PC-3 (cell line): Measurements from ENCODE around the gene PARP16. TPM values are rescaled to one million over a fixed set of nuclear protein-coding genes. Genes with fewer than 3 reads are reported as not detected.

Experiments used
- ATAC-seq: fragments of 200-7000 bp; cut with Tn5 transposase; 2 replicates; pipeline ENCODE4 v1.9.1; 2020; ENCODE audit warnings: mild to moderate bottlenecking, moderate library complexity
- BruUV-seq: library from RNA; stranded (reverse); fragments of 400-500 nt; replicated peaks from 2 replicates; lab custom pipeline; 2021; lab: Mats Ljungman, UMichigan
- CTCF ChIA-PET: fragments of 300-600 bp; sonication (Branson Sonifier 250); formaldehyde crosslinking; loops from one replicate; lab custom pipeline; 2022; ENCODE audit warnings: antibody characterized with exemption; lab: Charles Lee
- POLR2A ChIA-PET: fragments of 300-600 bp; sonication (Branson Sonifier 250); formaldehyde crosslinking; loops from one replicate; lab custom pipeline; 2022; ENCODE audit warnings: antibody characterized with exemption; ENCODE audit not compliant: unreplicated experiment; lab: Charles Lee
- DNase-seq: peaks from one replicate; pipeline ENCODE4 v3.0.0-alpha.2; 2015
- H2AFZ ChIP-seq: fragments of 300-600 bp; sonication (generic); 2 replicates; pipeline ENCODE4 v1.6.0; 2016; ENCODE audit warnings: antibody characterized with exemption, low read length
- H3F3A ChIP-seq: fragments of 300-600 bp; sonication (generic); one replicate; pipeline ENCODE4 v1.6.0; 2017; ENCODE audit warnings: antibody characterized with exemption, low read length, control low read depth, mild to moderate bottlenecking; ENCODE audit not compliant: unreplicated experiment
- H3K27ac ChIP-seq: fragments of 300-600 bp; sonication (generic); 2 replicates; pipeline ENCODE4 v1.5.1; 2016; ENCODE audit warnings: mild to moderate bottlenecking, low read length
- H3K27me3 ChIP-seq: fragments of 300-600 bp; sonication (generic); 2 replicates; pipeline ENCODE4 v1.6.1; 2016; ENCODE audit warnings: low read length, mixed read lengths
- H3K36me3 ChIP-seq: fragments of 300-600 bp; sonication (generic); 2 replicates; pipeline ENCODE4 v1.6.1; 2016; ENCODE audit warnings: low read depth, mixed run types, low read length, mixed read lengths
- H3K4me1 ChIP-seq: fragments of 300-600 bp; sonication (generic); 2 replicates; pipeline ENCODE4 v1.5.1; 2016; ENCODE audit warnings: low read length; ENCODE audit not compliant: insufficient read depth
- H3K4me2 ChIP-seq: fragments of 300-600 bp; sonication (generic); 2 replicates; pipeline ENCODE4 v1.6.0; 2016; ENCODE audit warnings: low read length
- H3K4me3 ChIP-seq: fragments of 300-600 bp; sonication (generic); 2 replicates; pipeline ENCODE4 v1.5.1; 2016; ENCODE audit warnings: mild to moderate bottlenecking, low read length, mixed read lengths
- H3K79me2 ChIP-seq: fragments of 300-600 bp; sonication (generic); 2 replicates; pipeline ENCODE4 v1.6.1; 2017; ENCODE audit warnings: low read length, mixed read lengths
- H3K9ac ChIP-seq: fragments of 300-600 bp; sonication (generic); 2 replicates; pipeline ENCODE4 v1.6.0; 2016; ENCODE audit warnings: mild to moderate bottlenecking, low read length
- H3K9me2 ChIP-seq: fragments of 300-600 bp; sonication (generic); replicated peaks from 2 replicates; pipeline ENCODE4 v1.6.1; 2016; ENCODE audit warnings: mixed run types, low read length, mixed read lengths
- H3K9me3 ChIP-seq: fragments of 300-600 bp; sonication (generic); 2 replicates; pipeline ENCODE4 v1.6.1; 2016; ENCODE audit warnings: low read length, mixed read lengths
- H4K20me1 ChIP-seq: fragments of 300-600 bp; sonication (generic); 2 replicates; pipeline ENCODE4 v1.6.1; 2016; ENCODE audit warnings: low read length, mixed read lengths
- CTCF ChIP-seq: fragments of 300-600 bp; sonication (generic); conservative IDR thresholded peaks from 2 replicates; pipeline ENCODE4 v1.5.1; 2017; ENCODE audit warnings: antibody characterized with exemption, low read depth, mild to moderate bottlenecking, low read length
- EZH2 ChIP-seq: fragments of 300-600 bp; sonication (generic); IDR thresholded peaks from one replicate; pipeline ENCODE4 v1.6.1; 2017; ENCODE audit warnings: antibody characterized with exemption, mild to moderate bottlenecking, low read length; ENCODE audit not compliant: unreplicated experiment
- EZH2phosphoT487 ChIP-seq: fragments of 300-600 bp; sonication (generic); IDR thresholded peaks from 2 replicates; pipeline ENCODE4 v1.6.1; 2018; ENCODE audit warnings: mild to moderate bottlenecking, antibody characterized with exemption, low read length, borderline replicate concordance
- intact Hi-C: fragments of 100-400 bp; cut with micrococcal nuclease; formaldehyde crosslinking; loops from 2 replicates; pipeline ENCODE4 v1.9.0; 2023
- total RNA-seq: library from RNA; depleted of rRNA; stranded (reverse); fragments of >200 nt; gene quantifications from 2 replicates; pipeline ENCODE4 v1.2.3, GENCODE V29; 2014

Gene PARP16
- total RNA-seq, 1 experiment from 2014 or later: 6.4 TPM

- Histone ChIP-seq H3K9ac (no peak overlapping the region), H3K9me3 (no peaks in the 10 kb centered on the region), H3K4me2 (no peak overlapping the region), H3K27me3 (no peaks in the 10 kb centered on the region), H3K4me1 (no peaks in the 10 kb centered on the region), H3K36me3 (no peaks in the 10 kb centered on the region), H3K27ac (no peak overlapping the region), H4K20me1 (no peaks in the 10 kb centered on the region), H3K9me2 (no peaks in the 10 kb centered on the region), H3K79me2 (no peaks in the 10 kb centered on the region), H3F3A (no peaks in the 10 kb centered on the region), H2AFZ (no peak overlapping the region), H3K4me3 (no peak overlapping the region)
- ChIA-PET POLR2A (no interaction called here), CTCF (interaction anchor here (0.6 kb wide), 1 partner anchor 66 kb away, joined by 7 read pairs; no protein-coding TSS in a partner anchor)
- intact Hi-C loops: no loop called here
- ATAC-seq (no peak), DNase-seq (no peak)
- no peak for TF ChIP-seq CTCF
- TF ChIP-seq EZH2: no peak
- no peak for TF ChIP-seq EZH2phosphoT487
- no TSS peak for BruUV-seq
Observed at GRCh38 chr15:65326117-65326526, 39.4 kb upstream of the PARP16 start.

- ChIA-PET POLR2A (no interaction called here), CTCF (interaction anchor here (0.9 kb wide), 1 partner anchor 19 kb away, joined by 3 read pairs; no protein-coding TSS in a partner anchor)
- H3K27me3 ChIP-seq: no peaks in the 10 kb centered on the region
- no TSS peak for BruUV-seq
- ATAC-seq: no peak
- intact Hi-C loops: no loop called here
- no peaks in the 10 kb centered on the region for H3K9me2 ChIP-seq
- no peaks in the 10 kb centered on the region for H3K79me2 ChIP-seq
- H2AFZ ChIP-seq: no peak overlapping the region
- H3K4me3 ChIP-seq: no peak overlapping the region
- no peaks in the 10 kb centered on the region for H3K36me3 ChIP-seq
- H4K20me1 ChIP-seq: no peaks in the 10 kb centered on the region
- no peaks in the 10 kb centered on the region for H3F3A ChIP-seq
- no peak overlapping the region for H3K4me2 ChIP-seq
- no peak overlapping the region for H3K27ac ChIP-seq
- no peak overlapping the region for H3K9ac ChIP-seq
- H3K4me1 ChIP-seq: no peaks in the 10 kb centered on the region
- no peak for DNase-seq
- no peaks in the 10 kb centered on the region for H3K9me3 ChIP-seq
- TF ChIP-seq EZH2: no peak
- no peak for TF ChIP-seq CTCF
- TF ChIP-seq EZH2phosphoT487: no peak
Observed at GRCh38 chr15:65323071-65323511, 36.4 kb upstream of the PARP16 start.

GRCh38 chr15:65318870-65319356, 32.2 kb upstream of the PARP16 start:
- ChIA-PET POLR2A (interaction anchor here (0.6 kb wide), 1 partner anchor 230 kb away, joined by 5 read pairs; no protein-coding TSS in a partner anchor), CTCF (interaction anchor here (0.6 to 1.1 kb wide), 3 partner anchors 9 to 149 kb away, joined by 3 to 4 read pairs (median 3); no protein-coding TSS in a partner anchor)
- H3K36me3 ChIP-seq: no peaks in the 10 kb centered on the region
- no peaks in the 10 kb centered on the region for H3F3A ChIP-seq
- no peak overlapping the region for H3K27ac ChIP-seq
- no peaks in the 10 kb centered on the region for H3K79me2 ChIP-seq
- no peaks in the 10 kb centered on the region for H3K27me3 ChIP-seq
- intact Hi-C loops: loop anchor here (1.0 to 2.0 kb wide), 2 partner anchors 66 to 82 kb away; no protein-coding TSS in a partner anchor
- no peaks in the 10 kb centered on the region for H4K20me1 ChIP-seq
- no peak overlapping the region for H2AFZ ChIP-seq
- TF ChIP-seq CTCF: peak; percentile 84
- TF ChIP-seq EZH2: no peak
- no peak for TF ChIP-seq EZH2phosphoT487
- no peak overlapping the region for H3K4me2 ChIP-seq
- no peaks in the 10 kb centered on the region for H3K9me3 ChIP-seq
- ATAC-seq: peak; percentile 99
- no peak overlapping the region for H3K4me3 ChIP-seq
- H3K9me2 ChIP-seq: no peaks in the 10 kb centered on the region
- H3K9ac ChIP-seq: no peak overlapping the region
- H3K4me1 ChIP-seq: no peaks in the 10 kb centered on the region
- DNase-seq: peak; percentile 84
- no TSS peak for BruUV-seq
